ENCODE data around the gene PGR. TPM values are rescaled to one million over a fixed set of nuclear protein-coding genes. Genes with fewer than 3 reads are reported as not detected.
"Not testable (repeated sequence)": the region's sequence is repeated elsewhere in the genome, so short reads cannot be mapped to it uniquely, and the experiment has no call there.

The PGR gene
- total RNA-seq, 1 experiment from 2014 or later, result 0.20 TPM

DNA sequence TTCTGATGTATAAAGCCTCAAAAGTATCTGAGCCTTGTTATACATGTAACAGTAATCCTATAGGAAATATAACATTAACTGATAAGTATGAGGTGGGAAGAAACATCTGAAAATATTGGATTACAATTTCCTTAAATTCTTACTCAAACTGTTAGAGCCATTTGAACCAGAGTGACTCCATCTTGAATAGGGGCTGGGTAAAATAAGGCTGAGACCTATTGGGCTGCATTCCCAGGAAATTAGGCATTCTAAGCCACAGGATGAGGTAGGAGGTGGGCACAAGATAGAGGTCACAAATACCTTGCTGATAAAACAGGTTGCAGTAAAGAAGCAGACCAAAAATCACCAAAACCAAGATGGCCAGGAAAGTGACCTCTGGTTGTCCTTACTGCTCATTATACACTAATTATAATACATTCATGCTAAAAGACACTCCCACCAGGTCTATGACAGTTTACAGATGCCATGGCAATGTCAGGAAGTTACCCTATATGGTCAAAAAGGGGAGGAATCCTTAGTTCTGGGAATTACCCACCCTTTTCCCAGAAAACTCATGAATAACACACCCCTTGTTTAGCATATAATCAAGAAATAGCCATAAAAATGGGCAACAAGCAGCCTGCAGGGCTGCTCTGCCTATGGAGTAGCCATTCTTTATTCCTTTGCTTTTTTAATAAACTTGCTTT is 114.9 kb downstream of the PGR start:
- DNase-seq (ENCODE audit: low spot score), result no peak
- Mint-ChIP-seq H3K27me3 (ENCODE audit: low read depth) (no peaks in the 10 kb centered on the region), H3K36me3 (no peaks in the 10 kb centered on the region), H3K4me3 (no peak overlapping the region), H3K9me3 (peaks cover 3% of the 10 kb centered on the region; the same call in 1 of the 2 replicates), H3K27ac (no peak overlapping the region), H3K4me1 (peaks cover 4% of the 10 kb centered on the region; the same call in 1 of the 2 replicates)
- no peak for TF ChIP-seq RORB (CRISPR knock-in tag; IDR thresholded peaks at IDR 0.05)
- TF ChIP-seq, protein P1, sequence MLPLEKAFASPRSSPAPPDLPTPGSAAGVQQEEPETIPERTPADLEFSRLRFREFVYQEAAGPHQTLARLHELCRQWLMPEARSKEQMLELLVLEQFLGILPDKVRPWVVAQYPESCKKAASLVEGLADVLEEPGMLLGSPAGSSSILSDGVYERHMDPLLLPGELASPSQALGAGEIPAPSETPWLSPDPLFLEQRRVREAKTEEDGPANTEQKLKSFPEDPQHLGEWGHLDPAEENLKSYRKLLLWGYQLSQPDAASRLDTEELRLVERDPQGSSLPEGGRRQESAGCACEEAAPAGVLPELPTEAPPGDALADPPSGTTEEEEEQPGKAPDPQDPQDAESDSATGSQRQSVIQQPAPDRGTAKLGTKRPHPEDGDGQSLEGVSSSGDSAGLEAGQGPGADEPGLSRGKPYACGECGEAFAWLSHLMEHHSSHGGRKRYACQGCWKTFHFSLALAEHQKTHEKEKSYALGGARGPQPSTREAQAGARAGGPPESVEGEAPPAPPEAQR (CRISPR knock-in tag; IDR thresholded peaks at IDR 0.05), result no peak
- TF ChIP-seq ZNF263 (CRISPR knock-in tag; IDR thresholded peaks at IDR 0.05; ENCODE audit: low read depth), result no peak
- TF ChIP-seq, protein P2, sequence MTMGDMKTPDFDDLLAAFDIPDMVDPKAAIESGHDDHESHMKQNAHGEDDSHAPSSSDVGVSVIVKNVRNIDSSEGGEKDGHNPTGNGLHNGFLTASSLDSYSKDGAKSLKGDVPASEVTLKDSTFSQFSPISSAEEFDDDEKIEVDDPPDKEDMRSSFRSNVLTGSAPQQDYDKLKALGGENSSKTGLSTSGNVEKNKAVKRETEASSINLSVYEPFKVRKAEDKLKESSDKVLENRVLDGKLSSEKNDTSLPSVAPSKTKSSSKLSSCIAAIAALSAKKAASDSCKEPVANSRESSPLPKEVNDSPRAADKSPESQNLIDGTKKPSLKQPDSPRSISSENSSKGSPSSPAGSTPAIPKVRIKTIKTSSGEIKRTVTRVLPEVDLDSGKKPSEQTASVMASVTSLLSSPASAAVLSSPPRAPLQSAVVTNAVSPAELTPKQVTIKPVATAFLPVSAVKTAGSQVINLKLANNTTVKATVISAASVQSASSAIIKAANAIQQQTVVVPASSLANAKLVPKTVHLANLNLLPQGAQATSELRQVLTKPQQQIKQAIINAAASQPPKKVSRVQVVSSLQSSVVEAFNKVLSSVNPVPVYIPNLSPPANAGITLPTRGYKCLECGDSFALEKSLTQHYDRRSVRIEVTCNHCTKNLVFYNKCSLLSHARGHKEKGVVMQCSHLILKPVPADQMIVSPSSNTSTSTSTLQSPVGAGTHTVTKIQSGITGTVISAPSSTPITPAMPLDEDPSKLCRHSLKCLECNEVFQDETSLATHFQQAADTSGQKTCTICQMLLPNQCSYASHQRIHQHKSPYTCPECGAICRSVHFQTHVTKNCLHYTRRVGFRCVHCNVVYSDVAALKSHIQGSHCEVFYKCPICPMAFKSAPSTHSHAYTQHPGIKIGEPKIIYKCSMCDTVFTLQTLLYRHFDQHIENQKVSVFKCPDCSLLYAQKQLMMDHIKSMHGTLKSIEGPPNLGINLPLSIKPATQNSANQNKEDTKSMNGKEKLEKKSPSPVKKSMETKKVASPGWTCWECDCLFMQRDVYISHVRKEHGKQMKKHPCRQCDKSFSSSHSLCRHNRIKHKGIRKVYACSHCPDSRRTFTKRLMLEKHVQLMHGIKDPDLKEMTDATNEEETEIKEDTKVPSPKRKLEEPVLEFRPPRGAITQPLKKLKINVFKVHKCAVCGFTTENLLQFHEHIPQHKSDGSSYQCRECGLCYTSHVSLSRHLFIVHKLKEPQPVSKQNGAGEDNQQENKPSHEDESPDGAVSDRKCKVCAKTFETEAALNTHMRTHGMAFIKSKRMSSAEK (CRISPR knock-in tag; IDR thresholded peaks at IDR 0.05; ENCODE audit: borderline replicate concordance), result no peak
- TF ChIP-seq PRRX2 (CRISPR knock-in tag; IDR thresholded peaks at IDR 0.05), result no peak
- POLR2A ChIA-PET, result no interaction called here
- CTCF ChIA-PET, result no interaction called here
- no peak for ATAC-seq

DNA sequence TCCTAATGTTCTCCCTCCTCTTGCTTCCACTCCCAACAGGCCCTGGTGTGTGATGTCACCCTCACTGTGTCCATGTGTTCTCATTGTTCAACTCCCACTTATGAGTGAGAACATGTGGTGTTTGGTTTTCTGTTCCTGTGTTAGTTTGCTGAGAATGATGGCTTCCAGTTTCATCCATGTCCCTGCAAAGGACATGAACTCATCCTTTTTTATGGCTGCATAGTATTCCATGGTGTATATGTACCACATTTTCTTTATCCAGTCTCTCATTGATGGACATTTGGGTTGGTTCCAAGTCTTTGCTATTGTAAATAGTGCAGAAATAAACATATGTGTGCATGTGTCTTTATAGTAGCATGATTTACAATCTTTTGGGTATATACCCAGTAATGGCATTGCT is 115.9 kb downstream of the PGR start:
- DNase-seq (ENCODE audit: low spot score); H3K9me3 Mint-ChIP-seq; CTCF ChIA-PET; POLR2A ChIA-PET; H3K27ac Mint-ChIP-seq; ATAC-seq; H3K27me3 Mint-ChIP-seq (ENCODE audit: low read depth); H3K4me3 Mint-ChIP-seq; H3K4me1 Mint-ChIP-seq; H3K36me3 Mint-ChIP-seq: not testable (repeated sequence)

DNA sequence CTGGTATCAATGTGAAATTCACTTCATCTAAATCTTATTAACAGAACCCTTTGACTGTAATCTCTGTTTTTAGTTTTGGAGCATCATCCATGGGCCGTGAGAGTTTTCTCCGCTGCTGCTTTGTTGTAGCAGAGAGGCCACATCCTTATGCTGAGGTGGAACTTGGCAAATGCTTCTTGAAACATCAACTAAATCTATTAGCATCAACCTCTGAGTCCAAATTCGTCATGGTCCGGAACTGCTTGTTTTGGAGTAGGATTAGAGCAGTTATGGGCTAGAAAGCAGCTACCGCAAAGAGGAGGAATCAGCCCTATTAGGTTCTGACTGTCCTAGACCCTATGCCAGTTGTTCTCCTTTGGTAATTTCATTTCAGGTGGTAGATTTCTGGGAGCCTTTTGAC is 117.7 kb downstream of the PGR start:
- H3K27ac Mint-ChIP-seq, result no peak overlapping the region
- POLR2A ChIA-PET, result no interaction called here
- H3K4me1 Mint-ChIP-seq, result peaks cover 4% of the 10 kb centered on the region; the same call in 1 of the 2 replicates
- DNase-seq (ENCODE audit: low spot score), result no peak
- H3K27me3 Mint-ChIP-seq (ENCODE audit: low read depth), result no peaks in the 10 kb centered on the region
- peaks cover 3% of the 10 kb centered on the region; the same call in 1 of the 2 replicates for H3K9me3 Mint-ChIP-seq
- ATAC-seq, result no peak
- CTCF ChIA-PET, result no interaction called here
- H3K4me3 Mint-ChIP-seq, result no peak overlapping the region
- no peaks in the 10 kb centered on the region for H3K36me3 Mint-ChIP-seq
- TF ChIP-seq, protein P3, sequence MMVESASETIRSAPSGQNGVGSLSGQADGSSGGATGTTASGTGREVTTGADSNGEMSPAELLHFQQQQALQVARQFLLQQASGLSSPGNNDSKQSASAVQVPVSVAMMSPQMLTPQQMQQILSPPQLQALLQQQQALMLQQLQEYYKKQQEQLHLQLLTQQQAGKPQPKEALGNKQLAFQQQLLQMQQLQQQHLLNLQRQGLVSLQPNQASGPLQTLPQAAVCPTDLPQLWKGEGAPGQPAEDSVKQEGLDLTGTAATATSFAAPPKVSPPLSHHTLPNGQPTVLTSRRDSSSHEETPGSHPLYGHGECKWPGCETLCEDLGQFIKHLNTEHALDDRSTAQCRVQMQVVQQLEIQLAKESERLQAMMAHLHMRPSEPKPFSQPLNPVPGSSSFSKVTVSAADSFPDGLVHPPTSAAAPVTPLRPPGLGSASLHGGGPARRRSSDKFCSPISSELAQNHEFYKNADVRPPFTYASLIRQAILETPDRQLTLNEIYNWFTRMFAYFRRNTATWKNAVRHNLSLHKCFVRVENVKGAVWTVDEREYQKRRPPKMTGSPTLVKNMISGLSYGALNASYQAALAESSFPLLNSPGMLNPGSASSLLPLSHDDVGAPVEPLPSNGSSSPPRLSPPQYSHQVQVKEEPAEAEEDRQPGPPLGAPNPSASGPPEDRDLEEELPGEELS (CRISPR knock-in tag; IDR thresholded peaks at IDR 0.05), result no peak
- no peak for TF ChIP-seq KAT7 (CRISPR knock-in tag; IDR thresholded peaks at IDR 0.05; ENCODE audit: borderline replicate concordance)
- TF ChIP-seq ZBTB21 (CRISPR knock-in tag; IDR thresholded peaks at IDR 0.05; ENCODE audit: borderline replicate concordance), result no peak
- TF ChIP-seq NFYB (CRISPR knock-in tag; conservative IDR thresholded peaks at IDR 0.05; ENCODE audit: low read depth), result no peak
- TF ChIP-seq, protein P4, sequence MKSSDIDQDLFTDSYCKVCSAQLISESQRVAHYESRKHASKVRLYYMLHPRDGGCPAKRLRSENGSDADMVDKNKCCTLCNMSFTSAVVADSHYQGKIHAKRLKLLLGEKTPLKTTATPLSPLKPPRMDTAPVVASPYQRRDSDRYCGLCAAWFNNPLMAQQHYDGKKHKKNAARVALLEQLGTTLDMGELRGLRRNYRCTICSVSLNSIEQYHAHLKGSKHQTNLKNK (CRISPR knock-in tag; IDR thresholded peaks at IDR 0.05), result no peak
- TF ChIP-seq MYBL2 (CRISPR knock-in tag; IDR thresholded peaks at IDR 0.05), result no peak
- TF ChIP-seq, protein P5, sequence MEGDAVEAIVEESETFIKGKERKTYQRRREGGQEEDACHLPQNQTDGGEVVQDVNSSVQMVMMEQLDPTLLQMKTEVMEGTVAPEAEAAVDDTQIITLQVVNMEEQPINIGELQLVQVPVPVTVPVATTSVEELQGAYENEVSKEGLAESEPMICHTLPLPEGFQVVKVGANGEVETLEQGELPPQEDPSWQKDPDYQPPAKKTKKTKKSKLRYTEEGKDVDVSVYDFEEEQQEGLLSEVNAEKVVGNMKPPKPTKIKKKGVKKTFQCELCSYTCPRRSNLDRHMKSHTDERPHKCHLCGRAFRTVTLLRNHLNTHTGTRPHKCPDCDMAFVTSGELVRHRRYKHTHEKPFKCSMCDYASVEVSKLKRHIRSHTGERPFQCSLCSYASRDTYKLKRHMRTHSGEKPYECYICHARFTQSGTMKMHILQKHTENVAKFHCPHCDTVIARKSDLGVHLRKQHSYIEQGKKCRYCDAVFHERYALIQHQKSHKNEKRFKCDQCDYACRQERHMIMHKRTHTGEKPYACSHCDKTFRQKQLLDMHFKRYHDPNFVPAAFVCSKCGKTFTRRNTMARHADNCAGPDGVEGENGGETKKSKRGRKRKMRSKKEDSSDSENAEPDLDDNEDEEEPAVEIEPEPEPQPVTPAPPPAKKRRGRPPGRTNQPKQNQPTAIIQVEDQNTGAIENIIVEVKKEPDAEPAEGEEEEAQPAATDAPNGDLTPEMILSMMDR (IDR thresholded peaks at IDR 0.05), result no peak
- TF ChIP-seq, protein P6, sequence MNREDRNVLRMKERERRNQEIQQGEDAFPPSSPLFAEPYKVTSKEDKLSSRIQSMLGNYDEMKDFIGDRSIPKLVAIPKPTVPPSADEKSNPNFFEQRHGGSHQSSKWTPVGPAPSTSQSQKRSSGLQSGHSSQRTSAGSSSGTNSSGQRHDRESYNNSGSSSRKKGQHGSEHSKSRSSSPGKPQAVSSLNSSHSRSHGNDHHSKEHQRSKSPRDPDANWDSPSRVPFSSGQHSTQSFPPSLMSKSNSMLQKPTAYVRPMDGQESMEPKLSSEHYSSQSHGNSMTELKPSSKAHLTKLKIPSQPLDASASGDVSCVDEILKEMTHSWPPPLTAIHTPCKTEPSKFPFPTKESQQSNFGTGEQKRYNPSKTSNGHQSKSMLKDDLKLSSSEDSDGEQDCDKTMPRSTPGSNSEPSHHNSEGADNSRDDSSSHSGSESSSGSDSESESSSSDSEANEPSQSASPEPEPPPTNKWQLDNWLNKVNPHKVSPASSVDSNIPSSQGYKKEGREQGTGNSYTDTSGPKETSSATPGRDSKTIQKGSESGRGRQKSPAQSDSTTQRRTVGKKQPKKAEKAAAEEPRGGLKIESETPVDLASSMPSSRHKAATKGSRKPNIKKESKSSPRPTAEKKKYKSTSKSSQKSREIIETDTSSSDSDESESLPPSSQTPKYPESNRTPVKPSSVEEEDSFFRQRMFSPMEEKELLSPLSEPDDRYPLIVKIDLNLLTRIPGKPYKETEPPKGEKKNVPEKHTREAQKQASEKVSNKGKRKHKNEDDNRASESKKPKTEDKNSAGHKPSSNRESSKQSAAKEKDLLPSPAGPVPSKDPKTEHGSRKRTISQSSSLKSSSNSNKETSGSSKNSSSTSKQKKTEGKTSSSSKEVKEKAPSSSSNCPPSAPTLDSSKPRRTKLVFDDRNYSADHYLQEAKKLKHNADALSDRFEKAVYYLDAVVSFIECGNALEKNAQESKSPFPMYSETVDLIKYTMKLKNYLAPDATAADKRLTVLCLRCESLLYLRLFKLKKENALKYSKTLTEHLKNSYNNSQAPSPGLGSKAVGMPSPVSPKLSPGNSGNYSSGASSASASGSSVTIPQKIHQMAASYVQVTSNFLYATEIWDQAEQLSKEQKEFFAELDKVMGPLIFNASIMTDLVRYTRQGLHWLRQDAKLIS (CRISPR knock-in tag; IDR thresholded peaks at IDR 0.05; ENCODE audit: borderline replicate concordance), result no peak
- TF ChIP-seq, protein P7, sequence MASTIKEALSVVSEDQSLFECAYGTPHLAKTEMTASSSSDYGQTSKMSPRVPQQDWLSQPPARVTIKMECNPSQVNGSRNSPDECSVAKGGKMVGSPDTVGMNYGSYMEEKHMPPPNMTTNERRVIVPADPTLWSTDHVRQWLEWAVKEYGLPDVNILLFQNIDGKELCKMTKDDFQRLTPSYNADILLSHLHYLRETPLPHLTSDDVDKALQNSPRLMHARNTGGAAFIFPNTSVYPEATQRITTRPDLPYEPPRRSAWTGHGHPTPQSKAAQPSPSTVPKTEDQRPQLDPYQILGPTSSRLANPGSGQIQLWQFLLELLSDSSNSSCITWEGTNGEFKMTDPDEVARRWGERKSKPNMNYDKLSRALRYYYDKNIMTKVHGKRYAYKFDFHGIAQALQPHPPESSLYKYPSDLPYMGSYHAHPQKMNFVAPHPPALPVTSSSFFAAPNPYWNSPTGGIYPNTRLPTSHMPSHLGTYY (CRISPR knock-in tag; IDR thresholded peaks at IDR 0.05), result no peak
- no peak for TF ChIP-seq SMAD3 (CRISPR knock-in tag; IDR thresholded peaks at IDR 0.05; ENCODE audit: borderline replicate concordance)
- TF ChIP-seq SMAD4 (CRISPR knock-in tag; IDR thresholded peaks at IDR 0.05), result no peak

Measured in WTC11 (cell line).